Stomach (tissue), 4 donors: ENCODE measurements around the gene RPL10.

ENCODE experiments used
- CTCF ChIP-seq, 7 experiments: fragments of 450-650 bp in 4 of 7; fragments of 200-600 bp in 3 of 7; sonication (generic) in 3 of 7; IDR thresholded peaks; one replicate each; pipeline ENCODE4 v1.5.1; 2016 to 2019; ENCODE audit warnings: antibody characterized with exemption in 7 of 7, control low read depth in 2 of 7, mild to moderate bottlenecking in 1 of 7
- EP300 ChIP-seq: sonication (generic); formaldehyde crosslinking; IDR thresholded peaks from one replicate; pipeline ENCODE4 v1.6.1; 2017; ENCODE audit warnings: antibody characterized with exemption

GRCh38 chrX:154371017-154371788 lies 27.0 kb upstream of the RPL10 start:
- no peak for TF ChIP-seq CTCF (IDR thresholded peaks at IDR 0.05)
- TF ChIP-seq EP300, result no peak
